HCT116 (cell line): Measurements from ENCODE around the gene MCEMP1. TPM values are rescaled to one million over a fixed set of nuclear protein-coding genes. Genes with fewer than 3 reads are reported as not detected.

Experiments
- ATAC-seq: fragments of 200-7000 bp; cut with Tn5 transposase; 2 replicates; pipeline ENCODE4 v1.9.1; 2020; ENCODE audit warnings: mild to moderate bottlenecking, moderate library complexity
- BruUV-seq: library from RNA; stranded (reverse); fragments of 400-500 nt; replicated peaks from 2 replicates; lab custom pipeline; 2021; lab: Mats Ljungman, UMichigan
- CTCF ChIA-PET: fragments of 300-600 bp; sonication (Branson Sonifier 250); formaldehyde crosslinking; loops from one replicate; lab custom pipeline; 2021; ENCODE audit warnings: antibody characterized with exemption; lab: Charles Lee
- POLR2A ChIA-PET: fragments of 300-600, 350-600 bp; sonication (Branson Sonifier 250); formaldehyde crosslinking; loops from one replicate; lab custom pipeline; 2021; ENCODE audit warnings: antibody characterized with exemption; lab: Charles Lee
- RAD21 ChIA-PET, 2 experiments: fragments of 300-600 bp; sonication (Branson Sonifier 250); formaldehyde crosslinking; loops; one replicate each; lab custom pipeline; 2023; ENCODE audit warnings: low total read pairs in 2 of 2; ENCODE audit not compliant: uncharacterized antibody in 2 of 2, unreplicated experiment in 2 of 2, low non-redundant PET in 1 of 2; lab: Charles Lee
- DNase-seq: peaks from one replicate; pipeline ENCODE4 v3.0.0-alpha.2; 2010; ENCODE audit warnings: low read depth, low spot score
- H2AFZ ChIP-seq: fragments of 200-600 bp; shearing (Covaris generic), sonication (generic); 2 replicates; pipeline ENCODE4 v1.6.1; 2017; ENCODE audit warnings: low read depth, mixed run types, mixed read lengths, antibody characterized with exemption, low read length; ENCODE audit not compliant: poor library complexity, severe bottlenecking
- H3K27ac ChIP-seq: 2 replicates; pipeline ENCODE4 v1.5.1; 2012; ENCODE audit warnings: low read depth, low read length
- H3K27me3 ChIP-seq: fragments of 200-600 bp; sonication (generic); 2 replicates; pipeline ENCODE4 v1.6.1; 2016; ENCODE audit warnings: mixed run types, low read length, mixed read lengths; ENCODE audit not compliant: insufficient read depth
- H3K36me3 ChIP-seq, 2 experiments: fragments of 200-500 bp in 1 of 2; fragments of 200-600 bp in 1 of 2; sonication (Bioruptor generic) in 1 of 2; sonication (generic) in 1 of 2; 2 replicates each; pipeline versions ENCODE4 v1.5.1 to v1.6.1; 2014 to 2016; ENCODE audit warnings: low read length in 2 of 2, inconsistent platforms in 1 of 2, mixed read lengths in 1 of 2, mixed run types in 1 of 2; ENCODE audit not compliant: insufficient read depth in 2 of 2, control insufficient read depth in 1 of 2
- H3K4me1 ChIP-seq, 2 experiments: fragments of 200-600 bp in 1 of 2; sonication (generic) in 1 of 2; 2 replicates each; pipeline versions ENCODE4 v1.5.1 to v1.6.1; 2012 to 2017; ENCODE audit warnings: low read length in 2 of 2, inconsistent platforms in 1 of 2, mild to moderate bottlenecking in 1 of 2, mixed read lengths in 1 of 2, mixed run types in 1 of 2, moderate library complexity in 1 of 2; ENCODE audit not compliant: insufficient read depth in 2 of 2, control insufficient read depth in 1 of 2
- H3K4me2 ChIP-seq: fragments of 200-600 bp; sonication (generic); 2 replicates; pipeline ENCODE4 v1.6.1; 2017; ENCODE audit warnings: mixed run types, low read length, mixed read lengths
- H3K4me3 ChIP-seq, 2 experiments: fragments of 200-600 bp in 1 of 2; sonication (generic) in 1 of 2; replicated peaks in 1 of 2; 2 replicates each; pipeline ENCODE4 v1.5.1; 2011 to 2016; ENCODE audit warnings: low read length in 2 of 2, control low read depth in 1 of 2, low read depth in 1 of 2, mild to moderate bottlenecking in 1 of 2, mixed read lengths in 1 of 2, mixed run types in 1 of 2
- H3K79me2 ChIP-seq: fragments of 200-600 bp; sonication (generic); 2 replicates; pipeline ENCODE4 v1.6.1; 2017; ENCODE audit warnings: mild to moderate bottlenecking, mixed run types, low read length, moderate library complexity, mixed read lengths; ENCODE audit not compliant: insufficient read depth
- H3K9ac ChIP-seq: fragments of 200-600 bp; sonication (generic); 2 replicates; pipeline ENCODE4 v1.6.1; 2016; ENCODE audit warnings: low read length, mixed read lengths
- H3K9me2 ChIP-seq: fragments of 200-600 bp; sonication (generic), shearing (Covaris generic); 2 replicates; pipeline ENCODE4 v1.6.1; 2017; ENCODE audit warnings: mixed run types, mild to moderate bottlenecking, moderate library complexity; ENCODE audit not compliant: insufficient read depth
- H3K9me3 ChIP-seq, 2 experiments: fragments of 200-500 bp in 1 of 2; fragments of 200-600 bp in 1 of 2; sonication (Bioruptor generic) in 1 of 2; sonication (generic) in 1 of 2; 2 replicates each; pipeline ENCODE4 v1.6.1; 2014 to 2017; ENCODE audit warnings: low read length in 2 of 2, mixed read lengths in 2 of 2, inconsistent platforms in 1 of 2, low read depth in 1 of 2, mild to moderate bottlenecking in 1 of 2, mixed run types in 1 of 2, moderate library complexity in 1 of 2; ENCODE audit not compliant: control insufficient read depth in 1 of 2, insufficient read depth in 1 of 2
- H4K20me1 ChIP-seq: fragments of 200-600 bp; sonication (generic), shearing (Covaris generic); 2 replicates; pipeline ENCODE4 v1.6.1; 2017; ENCODE audit warnings: mixed run types, mild to moderate bottlenecking, moderate library complexity; ENCODE audit not compliant: insufficient read depth
- CBX3 ChIP-seq: IDR thresholded peaks from 2 replicates; pipeline ENCODE4 v1.6.1; 2012; ENCODE audit warnings: low read depth
- CEBPB ChIP-seq: IDR thresholded peaks from 2 replicates; pipeline ENCODE4 v1.6.1; 2012; ENCODE audit warnings: low read depth
- FOSL1 ChIP-seq: IDR thresholded peaks from 2 replicates; pipeline ENCODE4 v1.6.1; 2012; ENCODE audit warnings: low read depth
- RAD21 ChIP-seq: IDR thresholded peaks from 2 replicates; pipeline ENCODE4 v1.6.1; 2012; ENCODE audit warnings: low read depth, mild to moderate bottlenecking
- SIN3A ChIP-seq: IDR thresholded peaks from 2 replicates; pipeline ENCODE4 v1.6.1; 2012; ENCODE audit warnings: low read depth
- SRF ChIP-seq: IDR thresholded peaks from 2 replicates; pipeline ENCODE4 v1.6.1; 2012; ENCODE audit warnings: low read depth
- YY1 ChIP-seq: IDR thresholded peaks from 2 replicates; pipeline ENCODE4 v1.6.1; 2011; ENCODE audit warnings: low read length, low read depth, moderate library complexity, mild to moderate bottlenecking; ENCODE audit not compliant: insufficient replicate concordance; ENCODE audit errors: extremely low read depth
- ZNF274 ChIP-seq: fragments of 200-500 bp; sonication (Bioruptor generic); IDR thresholded peaks from 2 replicates; pipeline ENCODE4 v1.6.1; 2014; ENCODE audit warnings: mild to moderate bottlenecking, low read depth, low read length, inconsistent platforms
- intact Hi-C: fragments of 100-400 bp; cut with micrococcal nuclease; formaldehyde crosslinking; loops from 2 replicates; pipeline ENCODE4 v1.10.0; 2022
- total RNA-seq: library from RNA; stranded (reverse); gene quantifications from one replicate; pipeline ENCODE4 v1.2.1, GENCODE V29; 2021; ENCODE audit not compliant: unreplicated experiment

MCEMP1 gene
- total RNA-seq, 1 experiment from 2014 or later: not detected

- Histone ChIP-seq H3K4me2 (no peak overlapping the region), H3K4me3 (no peak overlapping the region), H3K27me3 (no peaks in the 10 kb centered on the region), H3K9me3 (peaks cover 0 to 7% of the 10 kb centered on the region in 2 experiments; a peak in 1 of 4 replicates), H2AFZ (no peak overlapping the region), H4K20me1 (no peaks in the 10 kb centered on the region), H3K4me1 (no peaks in the 10 kb centered on the region), H3K36me3 (no peaks in the 10 kb centered on the region), H3K9ac (no peak overlapping the region), H3K79me2 (no peaks in the 10 kb centered on the region), H3K27ac (no peak overlapping the region), H3K9me2 (no peaks in the 10 kb centered on the region)
- no peak for DNase-seq
- ATAC-seq: no peak
- ChIA-PET RAD21 (no interaction called here), CTCF (no interaction called here), POLR2A (no interaction called here)
- intact Hi-C loops: no loop called here
- no TSS peak for BruUV-seq
- no peak for TF ChIP-seq ZNF274
- TF ChIP-seq SRF: no peak
- TF ChIP-seq YY1: no peak
- no peak for TF ChIP-seq FOSL1
- TF ChIP-seq CEBPB: no peak
- no peak for TF ChIP-seq CBX3
- no peak for TF ChIP-seq SIN3A
Observed at GRCh38 chr19:7718668-7719067, 41.8 kb downstream of the MCEMP1 start.

GRCh38 chr19:7720351-7720750, 43.5 kb downstream of the MCEMP1 start:
- POLR2A ChIA-PET: no interaction called here
- H3K79me2 ChIP-seq: no peaks in the 10 kb centered on the region
- no peaks in the 10 kb centered on the region for H4K20me1 ChIP-seq
- no peak overlapping the region for H3K4me2 ChIP-seq
- no peaks in the 10 kb centered on the region for H3K9me2 ChIP-seq
- CTCF ChIA-PET: no interaction called here
- H3K27me3 ChIP-seq: no peaks in the 10 kb centered on the region
- H3K9ac ChIP-seq: no peak overlapping the region
- peaks cover 0 to 7% of the 10 kb centered on the region in 2 experiments; a peak in 1 of 4 replicates for H3K9me3 ChIP-seq
- TF ChIP-seq ZNF274 (no peak), RAD21 (no peak)
- TF ChIP-seq, all 23 proteins: peak for 0
- RAD21 ChIA-PET: no interaction called here
- intact Hi-C loops: no loop called here
- H3K36me3 ChIP-seq: no peaks in the 10 kb centered on the region
- no peaks in the 10 kb centered on the region for H3K4me1 ChIP-seq
- ATAC-seq (no peak), DNase-seq (no peak)
- no peak overlapping the region for H2AFZ ChIP-seq
- H3K4me3 ChIP-seq: no peak overlapping the region
- BruUV-seq: no TSS peak
- H3K27ac ChIP-seq: no peak overlapping the region
